IMR-90 (cell line): ENCODE measurements around the gene TP53BP2. TPM values are rescaled to one million over a fixed set of nuclear protein-coding genes. Genes with fewer than 3 reads are reported as not detected.

Source experiments
- ATAC-seq: fragments of 200-7000 bp; cut with Tn5 transposase; 2 replicates; pipeline ENCODE4 v1.9.1; 2020; ENCODE audit warnings: low read depth, mild to moderate bottlenecking, moderate library complexity
- BruUV-seq: library from RNA; stranded (reverse); fragments of 400-500 nt; replicated peaks from 2 replicates; lab custom pipeline; 2021; lab: Mats Ljungman, UMichigan
- CTCF ChIA-PET: fragments of 300-600 bp; formaldehyde crosslinking; extraction: SDS; loops from one replicate; lab custom pipeline; 2021; ENCODE audit warnings: antibody characterized with exemption; lab: Yijun Ruan, JAX
- POLR2A ChIA-PET: fragments of 300-600 bp; sonication (Branson Sonifier 250); formaldehyde crosslinking; loops from one replicate; lab custom pipeline; 2022; ENCODE audit warnings: antibody characterized with exemption; ENCODE audit not compliant: unreplicated experiment; lab: Charles Lee
- DNase-seq: peaks from one replicate; pipeline ENCODE4 v3.0.0; 2013
- H2AFZ ChIP-seq: replicated peaks from 2 replicates; pipeline ENCODE3; 2013; ENCODE audit warnings: low read length, mild to moderate bottlenecking; ENCODE audit not compliant: poor library complexity
- H2AK5ac ChIP-seq: 2 replicates; pipeline ENCODE4 v1.6.1; 2013; ENCODE audit warnings: low read depth, low read length, inconsistent platforms
- H2AK9ac ChIP-seq: replicated peaks from 2 replicates; pipeline ENCODE3; 2013; ENCODE audit warnings: mild to moderate bottlenecking, low read depth, low read length, moderate library complexity; ENCODE audit not compliant: poor library complexity
- H2BK120ac ChIP-seq: 2 replicates; pipeline ENCODE4 v1.6.1; 2013; ENCODE audit warnings: low read depth, low read length, inconsistent platforms
- H2BK15ac ChIP-seq: 3 replicates; pipeline ENCODE4 v1.6.1; 2013; ENCODE audit warnings: low read depth, low read length, inconsistent platforms
- H2BK20ac ChIP-seq: 2 replicates; pipeline ENCODE4 v1.6.1; 2013; ENCODE audit warnings: low read depth, mild to moderate bottlenecking, inconsistent platforms, low read length, moderate library complexity
- H2BK5ac ChIP-seq: 2 replicates; pipeline ENCODE4 v1.6.1; 2013; ENCODE audit warnings: mild to moderate bottlenecking, low read depth, low read length, inconsistent platforms; ENCODE audit not compliant: poor library complexity, severe bottlenecking
- H3K14ac ChIP-seq: replicated peaks from 2 replicates; pipeline ENCODE4 v1.6.1; 2013; ENCODE audit warnings: low read depth, low read length, inconsistent platforms
- H3K18ac ChIP-seq: 2 replicates; pipeline ENCODE4 v1.6.1; 2013; ENCODE audit warnings: low read depth, low read length, control low read depth
- H3K23ac ChIP-seq: 2 replicates; pipeline ENCODE4 v1.6.1; 2013; ENCODE audit warnings: low read depth, low read length, inconsistent platforms
- H3K27ac ChIP-seq: 2 replicates; pipeline ENCODE4 v1.5.1; 2013; ENCODE audit warnings: mild to moderate bottlenecking, control low read depth, low read length; ENCODE audit not compliant: insufficient read depth
- H3K27me3 ChIP-seq: 2 replicates; pipeline ENCODE4 v1.6.1; 2013; ENCODE audit warnings: low read length; ENCODE audit not compliant: control insufficient read depth, insufficient read depth
- H3K36me3 ChIP-seq: 2 replicates; pipeline ENCODE4 v1.6.1; 2013; ENCODE audit warnings: low read length, mixed read lengths; ENCODE audit not compliant: control insufficient read depth, insufficient read depth
- H3K4ac ChIP-seq: 2 replicates; pipeline ENCODE4 v1.6.1; 2013; ENCODE audit warnings: low read depth, low read length, inconsistent platforms
- H3K4me1 ChIP-seq: 2 replicates; pipeline ENCODE4 v1.6.1; 2013; ENCODE audit warnings: low read length, mixed read lengths; ENCODE audit not compliant: control insufficient read depth, insufficient read depth
- H3K4me2 ChIP-seq: 2 replicates; pipeline ENCODE4 v1.6.1; 2013; ENCODE audit warnings: low read depth, mild to moderate bottlenecking, control low read depth, low read length, moderate library complexity
- H3K4me3 ChIP-seq: 2 replicates; pipeline ENCODE4 v1.5.1; 2013; ENCODE audit warnings: low read depth, mild to moderate bottlenecking, control low read depth, low read length, moderate library complexity; ENCODE audit not compliant: insufficient read depth
- H3K56ac ChIP-seq: 2 replicates; pipeline ENCODE4 v1.6.1; 2013; ENCODE audit warnings: low read length, inconsistent platforms; ENCODE audit not compliant: insufficient read depth; ENCODE audit errors: extremely low read depth
- H3K79me1 ChIP-seq, 2 experiments: 2 replicates each; pipeline ENCODE4 v1.6.1; 2013; ENCODE audit warnings: low read length in 2 of 2, inconsistent platforms in 1 of 2, low read depth in 1 of 2
- H3K9ac ChIP-seq: 2 replicates; pipeline ENCODE4 v1.6.1; 2013; ENCODE audit warnings: low read depth, low read length, control low read depth
- H3K9me1 ChIP-seq: 2 replicates; pipeline ENCODE4 v1.6.1; 2013; ENCODE audit warnings: low read length, inconsistent platforms; ENCODE audit not compliant: insufficient read depth
- H3K9me3 ChIP-seq: 2 replicates; pipeline ENCODE4 v1.6.1; 2013; ENCODE audit warnings: low read length; ENCODE audit not compliant: control insufficient read depth, insufficient read depth
- H4K20me1 ChIP-seq: 2 replicates; pipeline ENCODE4 v1.6.1; 2013; ENCODE audit warnings: low read length, inconsistent platforms; ENCODE audit not compliant: insufficient read depth
- H4K5ac ChIP-seq: 2 replicates; pipeline ENCODE4 v1.6.1; 2013; ENCODE audit warnings: mild to moderate bottlenecking, low read depth, low read length, control low read depth
- H4K8ac ChIP-seq, 2 experiments: 2 replicates each; pipeline ENCODE4 v1.6.1; 2013; ENCODE audit warnings: low read depth in 2 of 2, low read length in 2 of 2, control low read depth in 1 of 2, inconsistent platforms in 1 of 2
- H4K91ac ChIP-seq: 2 replicates; pipeline ENCODE4 v1.6.1; 2013; ENCODE audit warnings: low read depth, low read length, inconsistent platforms; ENCODE audit not compliant: insufficient read depth
- BHLHE40 ChIP-seq: fragments of 150-350 bp; IDR thresholded peaks from 2 replicates; pipeline ENCODE4 v1.6.1; 2016; ENCODE audit warnings: mild to moderate bottlenecking, low read depth, low read length
- CHD1 ChIP-seq: IDR thresholded peaks from 2 replicates; pipeline ENCODE4 v1.6.1; 2012; ENCODE audit warnings: low read depth, low read length, improper control_type of control experiment
- MXI1 ChIP-seq: IDR thresholded peaks from 2 replicates; pipeline ENCODE4 v1.6.1; 2012; ENCODE audit warnings: low read depth, mild to moderate bottlenecking, low read length, moderate library complexity, borderline replicate concordance
- POLR2A ChIP-seq: IDR thresholded peaks from 2 replicates; pipeline ENCODE4 v1.6.1; 2012; ENCODE audit warnings: mild to moderate bottlenecking, low read depth, low read length
- SMC3 ChIP-seq: fragments of 150-350 bp; IDR thresholded peaks from 2 replicates; pipeline ENCODE4 v1.6.1; 2016; ENCODE audit warnings: low read depth, mild to moderate bottlenecking, antibody characterized with exemption, low read length, moderate library complexity
- WGBS, 2 experiments: methylation state at CpG; one replicate each; pipeline versions ENCODE4 v1.1.5 to v1.1.7; 2013; ENCODE audit warnings: missing lambda C conversion rate in 2 of 2; ENCODE audit not compliant: insufficient read length in 1 of 2; ENCODE audit errors: extremely low coverage in 2 of 2; 5-methylcytosine and 5-hydroxymethylcytosine counted together
- dilution Hi-C: fragments of 300-500 bp; cut with HindIII; formaldehyde crosslinking; loops from one replicate; pipeline ENCODE4 v1.14.3; 2018; ENCODE audit warnings: low sequenced_read_pairs; ENCODE audit not compliant: unreplicated experiment
- in situ Hi-C: fragments of 300-500 bp; cut with MboI; formaldehyde crosslinking; loops from 3 replicates; pipeline ENCODE4 v1.14.3; 2019; ENCODE audit warnings: low sequenced_read_pairs, inconsistent platforms, mixed read lengths
- intact Hi-C: fragments of 100-400 bp; cut with micrococcal nuclease; formaldehyde crosslinking; loops from 2 replicates; pipeline ENCODE4 v1.10.0; 2022
- polyA plus RNA-seq, 3 experiments: library from polyadenylated mRNA; depleted of rRNA; stranded (reverse); fragments of >200 nt; gene quantifications; 2 replicates each; pipeline ENCODE4 v1.2.3, GENCODE V29; 2012; ENCODE audit warnings: low replicate concordance in 1 of 3
- total RNA-seq: library from RNA; depleted of rRNA; stranded (reverse); fragments of >200 nt; gene quantifications from 2 replicates; pipeline ENCODE4 v1.2.3, GENCODE V29; 2012
- TF ChIP-seq, protein P1 (sequence below): conservative IDR thresholded peaks from 2 replicates; pipeline ENCODE4 v1.5.1; 2012; ENCODE audit warnings: mild to moderate bottlenecking, low read depth, low read length, improper control_type of control experiment

TP53BP2 gene
- total and polyA plus RNA-seq, 2 of the 4 experiments (the other 2 are of a cell fraction): 19.9 to 35.0 TPM

DNA sequence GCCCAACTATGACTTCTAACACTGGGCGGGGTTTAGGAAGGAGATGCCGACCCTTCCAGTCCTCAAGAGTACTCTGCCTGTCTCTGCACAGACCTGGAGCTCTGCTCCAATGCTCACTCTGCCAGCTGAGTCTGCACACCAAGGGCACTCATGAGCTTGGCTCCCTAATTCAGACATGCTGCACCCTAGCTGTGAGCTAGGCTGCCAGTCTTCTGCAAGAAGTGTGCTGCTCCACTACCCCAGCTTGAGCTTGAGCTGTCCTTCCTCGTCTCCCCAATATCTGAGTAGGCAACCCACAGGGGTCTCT lies 13.2 kb downstream of the TP53BP2 start:
- in situ Hi-C loops (no loop called here), dilution Hi-C loops (no loop called here), intact Hi-C loops (no loop called here)
- peak overlapping the region; percentile 52 for H3K4me2 ChIP-seq
- no peaks in the 10 kb centered on the region for H3K36me3 ChIP-seq
- no peak overlapping the region for H3K4me3 ChIP-seq
- H3K9ac ChIP-seq: no peak overlapping the region
- no peak overlapping the region for H2AFZ ChIP-seq
- peaks cover 25% of the 10 kb centered on the region for H3K4me1 ChIP-seq
- peaks cover 11 to 53% of the 10 kb centered on the region in 2 experiments; a peak in 3 of 4 replicates for H3K79me1 ChIP-seq
- TF ChIP-seq POLR2A (no peak), BHLHE40 (no peak), SMC3 (no peak), CHD1 (no peak), MXI1 (no peak)
- TF ChIP-seq, protein P1, sequence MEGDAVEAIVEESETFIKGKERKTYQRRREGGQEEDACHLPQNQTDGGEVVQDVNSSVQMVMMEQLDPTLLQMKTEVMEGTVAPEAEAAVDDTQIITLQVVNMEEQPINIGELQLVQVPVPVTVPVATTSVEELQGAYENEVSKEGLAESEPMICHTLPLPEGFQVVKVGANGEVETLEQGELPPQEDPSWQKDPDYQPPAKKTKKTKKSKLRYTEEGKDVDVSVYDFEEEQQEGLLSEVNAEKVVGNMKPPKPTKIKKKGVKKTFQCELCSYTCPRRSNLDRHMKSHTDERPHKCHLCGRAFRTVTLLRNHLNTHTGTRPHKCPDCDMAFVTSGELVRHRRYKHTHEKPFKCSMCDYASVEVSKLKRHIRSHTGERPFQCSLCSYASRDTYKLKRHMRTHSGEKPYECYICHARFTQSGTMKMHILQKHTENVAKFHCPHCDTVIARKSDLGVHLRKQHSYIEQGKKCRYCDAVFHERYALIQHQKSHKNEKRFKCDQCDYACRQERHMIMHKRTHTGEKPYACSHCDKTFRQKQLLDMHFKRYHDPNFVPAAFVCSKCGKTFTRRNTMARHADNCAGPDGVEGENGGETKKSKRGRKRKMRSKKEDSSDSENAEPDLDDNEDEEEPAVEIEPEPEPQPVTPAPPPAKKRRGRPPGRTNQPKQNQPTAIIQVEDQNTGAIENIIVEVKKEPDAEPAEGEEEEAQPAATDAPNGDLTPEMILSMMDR: no peak
- peak overlapping the region; percentile 63 for H3K14ac ChIP-seq
- peak overlapping the region; percentile 58; the same call in 1 of the 2 replicates for H3K56ac ChIP-seq
- peak overlapping the region; percentile 95; the same call in 1 of the 2 replicates for H2AK5ac ChIP-seq
- H3K27me3 ChIP-seq: no peaks in the 10 kb centered on the region
- peaks cover 19% of the 10 kb centered on the region for H3K9me1 ChIP-seq
- H4K5ac ChIP-seq: peak overlapping the region; percentile 0; the same call in 1 of the 2 replicates
- H2BK5ac ChIP-seq: peak overlapping the region; percentile 76
- ATAC-seq (peak; percentile 7), DNase-seq (no peak)
- peak overlapping the region; percentile 3; the same call in 1 of the 2 replicates for H3K18ac ChIP-seq
- peak overlapping the region; percentile 34; the same call in 1 of the 3 replicates for H2BK15ac ChIP-seq
- peaks cover 54% of the 10 kb centered on the region for H4K20me1 ChIP-seq
- no peaks in the 10 kb centered on the region for H3K9me3 ChIP-seq
- peak overlapping the region; percentile 80 for H3K27ac ChIP-seq
- 65% methylated on average over 2 of the region's 3 CpGs; no CpG with 5 or more reads in 1 of the 2 experiments for WGBS, 2 experiments
- ChIA-PET CTCF (interaction anchor here (1.0 kb wide), 1 partner anchor 8 kb away, joined by 3 read pairs; no protein-coding TSS in a partner anchor), POLR2A (interaction anchor here (0.9 kb wide), 1 partner anchor 10 kb away, joined by 3 read pairs; no protein-coding TSS in a partner anchor)
- H4K8ac ChIP-seq: peak overlapping the region; percentile 8 to 13; a peak in 1 of 4 replicates
- H4K91ac ChIP-seq: peak overlapping the region; percentile 60; the same call in 1 of the 2 replicates
- peak overlapping the region; percentile 89 for H3K23ac ChIP-seq
- H2AK9ac ChIP-seq: peak overlapping the region; percentile 2
- peak overlapping the region; percentile 32; the same call in 1 of the 2 replicates for H2BK20ac ChIP-seq
- H3K4ac ChIP-seq: peak overlapping the region; percentile 61
- no TSS peak for BruUV-seq
- peak overlapping the region; percentile 33; the same call in 1 of the 2 replicates for H2BK120ac ChIP-seq
